ENCODE measurements around the gene CMYA5. TPM values are rescaled to one million over a fixed set of nuclear protein-coding genes. Genes with fewer than 3 reads are reported as not detected.

Gene CMYA5
- total and polyA plus RNA-seq, 5 experiments from 2014 or later = 0.06 to 0.31 (median 0.22) TPM; not detected in 1

- no peaks in the 10 kb centered on the region for H3K4me1 Mint-ChIP-seq
- peaks cover 0 to 2% (median 0%) of the 10 kb centered on the region in 9 donors for H3K9me3 Mint-ChIP-seq
- DNase-seq = no peak
- peaks cover 0 to 17% (median 4%) of the 10 kb centered on the region in 5 donors for H3K27me3 Mint-ChIP-seq
- no peak for ATAC-seq
- H3K27ac Mint-ChIP-seq = no peak overlapping the region
- H3K4me3 Mint-ChIP-seq = no peak overlapping the region
- POLR2A ChIA-PET = no interaction called here
- H3K36me3 Mint-ChIP-seq = no peaks in the 10 kb centered on the region
Measured at GRCh38 chr5:79811904-79812303, 122.3 kb downstream of the CMYA5 start.

- Mint-ChIP-seq H3K27ac (no peak overlapping the region), H3K27me3 (peaks cover 0 to 19% (median 5%) of the 10 kb centered on the region in 5 donors), H3K36me3 (peaks cover 0 to 11% (median 0%) of the 10 kb centered on the region in 3 donors), H3K9me3 (peaks cover 3 to 16% (median 11%) of the 10 kb centered on the region in 9 donors), H3K4me1 (no peaks in the 10 kb centered on the region), H3K4me3 (no peak overlapping the region)
- POLR2A ChIA-PET = interaction anchor here (0.7 kb wide), 1 partner anchor 9 kb away, joined by 3 read pairs; no protein-coding TSS in a partner anchor
- ATAC-seq (no peak), DNase-seq (no peak)
Measured at GRCh38 chr5:79814699-79815098, 125.1 kb downstream of the CMYA5 start.

GRCh38 chr5:79816014-79816413, 126.4 kb downstream of the CMYA5 start:
- H3K27me3 Mint-ChIP-seq = peaks cover 0 to 19% (median 5%) of the 10 kb centered on the region in 5 donors
- DNase-seq (no peak), ATAC-seq (no peak)
- H3K9me3 Mint-ChIP-seq = peaks cover 6 to 29% (median 15%) of the 10 kb centered on the region in 9 donors
- no peak overlapping the region for H3K27ac Mint-ChIP-seq
- POLR2A ChIA-PET = no interaction called here
- peaks cover 0 to 23% (median 0%) of the 10 kb centered on the region in 3 donors for H3K36me3 Mint-ChIP-seq
- no peak overlapping the region for H3K4me3 Mint-ChIP-seq
- no peaks in the 10 kb centered on the region for H3K4me1 Mint-ChIP-seq

GRCh38 chr5:79820648-79821047, 131.0 kb downstream of the CMYA5 start:
- Mint-ChIP-seq H3K27me3 (peaks cover 4 to 14% (median 4%) of the 10 kb centered on the region in 5 donors), H3K4me3 (no peak overlapping the region), H3K4me1 (no peaks in the 10 kb centered on the region), H3K27ac (no peak overlapping the region), H3K36me3 (peaks cover 0 to 24% (median 0%) of the 10 kb centered on the region in 3 donors), H3K9me3 (peaks cover 5 to 38% (median 17%) of the 10 kb centered on the region in 9 donors)
- no peak for ATAC-seq
- DNase-seq = no peak
- POLR2A ChIA-PET = no interaction called here

- Mint-ChIP-seq H3K4me3 (no peak overlapping the region), H3K36me3 (peaks cover 0 to 13% (median 0%) of the 10 kb centered on the region in 3 donors), H3K4me1 (no peaks in the 10 kb centered on the region), H3K27ac (no peak overlapping the region), H3K9me3 (peaks cover 0 to 24% (median 4%) of the 10 kb centered on the region in 9 donors), H3K27me3 (peaks cover 2 to 16% (median 6%) of the 10 kb centered on the region in 5 donors)
- POLR2A ChIA-PET = no interaction called here
- ATAC-seq (no peak), DNase-seq (no peak)
Measured at GRCh38 chr5:79824444-79824843, 134.8 kb downstream of the CMYA5 start.

- no peak for DNase-seq
- Mint-ChIP-seq H3K27ac (no peak overlapping the region), H3K9me3 (peaks cover 0 to 10% (median 2%) of the 10 kb centered on the region in 9 donors), H3K36me3 (peaks cover 0 to 3% (median 2%) of the 10 kb centered on the region in 3 donors), H3K4me3 (no peak overlapping the region), H3K4me1 (no peaks in the 10 kb centered on the region), H3K27me3 (peaks cover 4 to 20% (median 16%) of the 10 kb centered on the region in 5 donors)
- ATAC-seq = no peak
- POLR2A ChIA-PET = no interaction called here
Measured at GRCh38 chr5:79825802-79826201, 136.2 kb downstream of the CMYA5 start.

- POLR2A ChIA-PET = no interaction called here
- H3K27me3 Mint-ChIP-seq = peaks cover 4 to 18% (median 16%) of the 10 kb centered on the region in 5 donors
- peaks cover 0 to 2% (median 0%) of the 10 kb centered on the region in 9 donors for H3K9me3 Mint-ChIP-seq
- no peak overlapping the region for H3K4me3 Mint-ChIP-seq
- ATAC-seq (no peak), DNase-seq (no peak)
- no peaks in the 10 kb centered on the region for H3K4me1 Mint-ChIP-seq
- H3K36me3 Mint-ChIP-seq = peaks cover 0 to 2% (median 0%) of the 10 kb centered on the region in 3 donors
- H3K27ac Mint-ChIP-seq = no peak overlapping the region
Measured at GRCh38 chr5:79827159-79827629, 137.6 kb downstream of the CMYA5 start.

GRCh38 chr5:79829260-79829659, 139.6 kb downstream of the CMYA5 start:
- H3K9me3 Mint-ChIP-seq = peaks cover 0 to 2% (median 0%) of the 10 kb centered on the region in 9 donors
- peaks cover 0 to 2% (median 0%) of the 10 kb centered on the region in 3 donors for H3K36me3 Mint-ChIP-seq
- DNase-seq = no peak
- POLR2A ChIA-PET = no interaction called here
- peaks cover 4 to 18% (median 16%) of the 10 kb centered on the region in 5 donors for H3K27me3 Mint-ChIP-seq
- no peak overlapping the region for H3K27ac Mint-ChIP-seq
- no peak for ATAC-seq
- no peak overlapping the region for H3K4me3 Mint-ChIP-seq
- no peaks in the 10 kb centered on the region for H3K4me1 Mint-ChIP-seq

- Mint-ChIP-seq H3K27me3 (peaks cover 2 to 17% (median 12%) of the 10 kb centered on the region in 5 donors), H3K4me3 (no peak overlapping the region), H3K9me3 (no peaks in the 10 kb centered on the region), H3K36me3 (peaks cover 0 to 2% (median 0%) of the 10 kb centered on the region in 3 donors), H3K27ac (no peak overlapping the region), H3K4me1 (no peaks in the 10 kb centered on the region)
- ATAC-seq (no peak), DNase-seq (no peak)
- POLR2A ChIA-PET = interaction anchor here (0.6 kb wide), 1 partner anchor 199 kb away, joined by 5 read pairs; no protein-coding TSS in a partner anchor
Measured at GRCh38 chr5:79831381-79832309, 142.0 kb downstream of the CMYA5 start.

GRCh38 chr5:79832911-79833310, 143.3 kb downstream of the CMYA5 start:
- H3K27ac Mint-ChIP-seq = no peak overlapping the region
- peaks cover 0 to 2% (median 0%) of the 10 kb centered on the region in 3 donors for H3K36me3 Mint-ChIP-seq
- DNase-seq (no peak), ATAC-seq (no peak)
- no peaks in the 10 kb centered on the region for H3K4me1 Mint-ChIP-seq
- POLR2A ChIA-PET = no interaction called here
- peaks cover 2 to 17% (median 12%) of the 10 kb centered on the region in 5 donors for H3K27me3 Mint-ChIP-seq
- H3K4me3 Mint-ChIP-seq = no peak overlapping the region
- H3K9me3 Mint-ChIP-seq = no peaks in the 10 kb centered on the region

- no peak for DNase-seq
- H3K9me3 Mint-ChIP-seq = no peaks in the 10 kb centered on the region
- no peak for ATAC-seq
- H3K36me3 Mint-ChIP-seq = peaks cover 0 to 2% (median 0%) of the 10 kb centered on the region in 3 donors
- H3K27ac Mint-ChIP-seq = no peak overlapping the region
- no peak overlapping the region for H3K4me3 Mint-ChIP-seq
- no peaks in the 10 kb centered on the region for H3K4me1 Mint-ChIP-seq
- peaks cover 0 to 13% (median 6%) of the 10 kb centered on the region in 5 donors for H3K27me3 Mint-ChIP-seq
- POLR2A ChIA-PET = no interaction called here
Measured at GRCh38 chr5:79834098-79834753, 144.6 kb downstream of the CMYA5 start.

GRCh38 chr5:79834754-79835714, 145.4 kb downstream of the CMYA5 start:
- DNase-seq (no peak), ATAC-seq (no peak)
- peaks cover 0 to 2% (median 0%) of the 10 kb centered on the region in 3 donors for H3K36me3 Mint-ChIP-seq
- no peak overlapping the region for H3K27ac Mint-ChIP-seq
- no peaks in the 10 kb centered on the region for H3K4me1 Mint-ChIP-seq
- POLR2A ChIA-PET = no interaction called here
- no peaks in the 10 kb centered on the region for H3K9me3 Mint-ChIP-seq
- H3K4me3 Mint-ChIP-seq = no peak overlapping the region
- peaks cover 0 to 5% (median 2%) of the 10 kb centered on the region in 5 donors for H3K27me3 Mint-ChIP-seq

Data from naive thymus-derived CD8-positive, alpha-beta T cell (primary cell).